Lower leg skin (tissue), 4 donors: Measurements from ENCODE around the gene NUCKS1. TPM values are rescaled to one million over a fixed set of nuclear protein-coding genes. Genes with fewer than 3 reads are reported as not detected.

Source experiments
- DNase-seq, 2 donors: peaks; one replicate each; pipeline ENCODE4 v3.0.0-alpha.2; 2019; ENCODE audit warnings: low spot score in 2 of 2
- H3K4me3 ChIP-seq: fragments of 200-600 bp; sonication (generic); 2 replicates; pipeline ENCODE4 v1.5.1; 2017; ENCODE audit warnings: mild to moderate bottlenecking, low read depth; ENCODE audit not compliant: poor library complexity, severe bottlenecking
- CTCF ChIP-seq, 3 donors: fragments of 450-650 bp; IDR thresholded peaks; one replicate each; pipeline ENCODE4 v1.5.1; 2016; ENCODE audit warnings: antibody characterized with exemption in 3 of 3, mild to moderate bottlenecking in 3 of 3, moderate library complexity in 2 of 3
- POLR2A ChIP-seq, 2 donors: fragments of 450-650 bp; IDR thresholded peaks; one replicate each; pipeline ENCODE4 v1.6.1; 2016 to 2017; ENCODE audit warnings: antibody characterized with exemption in 2 of 2, mild to moderate bottlenecking in 1 of 2, moderate library complexity in 1 of 2
- WGBS, 2 donors: methylation state at CpG; one replicate each; pipeline ENCODE4 v1.1.5; 2018; 5-methylcytosine and 5-hydroxymethylcytosine counted together
- intact Hi-C: fragments of 100-400 bp; cut with DNase I; formaldehyde crosslinking; loops from one replicate; pipeline ENCODE4 v1.15.0; 2023; ENCODE audit warnings: low total_unique reads
- total RNA-seq, 4 donors: library from RNA; depleted of rRNA; stranded (reverse); fragments of >200 nt; gene quantifications; one replicate each; pipeline ENCODE4 v1.1.0, GENCODE V29; 2016

The NUCKS1 gene
- total RNA-seq, 4 donors from 2014 or later = 49.5 to 143 (median 66.0) TPM

- DNase-seq = no peak
- intact Hi-C loops = no loop called here
- WGBS, 2 donors = 77 to 80% methylated on average over 8 of the region's 8 CpGs
- no peak overlapping the region for H3K4me3 ChIP-seq
- no peak for TF ChIP-seq CTCF (IDR thresholded peaks at IDR 0.05)
Observed at GRCh38 chr1:205690122-205690756, 59.7 kb downstream of the NUCKS1 start.

GRCh38 chr1:205689479-205689878 is 60.5 kb downstream of the NUCKS1 start:
- no peak overlapping the region for H3K4me3 ChIP-seq
- intact Hi-C loops = no loop called here
- WGBS, 2 donors = 83 to 90% methylated on average over 5 of the region's 5 CpGs
- no peak for TF ChIP-seq CTCF (IDR thresholded peaks at IDR 0.05)
- TF ChIP-seq POLR2A (IDR thresholded peaks at IDR 0.05) = no peak
- DNase-seq = no peak

GRCh38 chr1:205688171-205689080 is 61.6 kb downstream of the NUCKS1 start:
- no peak for DNase-seq
- intact Hi-C loops = no loop called here
- no peak overlapping the region for H3K4me3 ChIP-seq
- TF ChIP-seq CTCF (IDR thresholded peaks at IDR 0.05) = no peak
- TF ChIP-seq POLR2A (IDR thresholded peaks at IDR 0.05) = no peak
- 54 to 59% methylated on average over 7 of the region's 7 CpGs for WGBS, 2 donors

GRCh38 chr1:205687242-205687641 is 62.7 kb downstream of the NUCKS1 start:
- intact Hi-C loops = no loop called here
- 71 to 81% methylated on average over 2 of the region's 2 CpGs for WGBS, 2 donors
- TF ChIP-seq CTCF (IDR thresholded peaks at IDR 0.05) (no peak), POLR2A (IDR thresholded peaks at IDR 0.05) (no peak)
- no peak overlapping the region for H3K4me3 ChIP-seq
- no peak for DNase-seq

GRCh38 chr1:205681364-205681763 is 68.6 kb downstream of the NUCKS1 start:
- intact Hi-C loops = no loop called here
- H3K4me3 ChIP-seq = no peak overlapping the region
- TF ChIP-seq CTCF (IDR thresholded peaks at IDR 0.05) (no peak), POLR2A (IDR thresholded peaks at IDR 0.05) (no peak)
- DNase-seq = no peak
- WGBS, 2 donors = 57 to 60% methylated on average over 3 of the region's 3 CpGs
